SK-N-SH (cell line): ENCODE data around the gene EFCAB7. TPM values are rescaled to one million over a fixed set of nuclear protein-coding genes. Genes with fewer than 3 reads are reported as not detected.

Experiments
- CTCF ChIA-PET: fragments of 300-600, 350-600 bp; formaldehyde crosslinking; extraction: SDS; loops from one replicate; lab custom pipeline; 2021; lab: Yijun Ruan, JAX
- POLR2A ChIA-PET: fragments of 350-600 bp; sonication (Branson Sonifier 250); formaldehyde crosslinking; extraction: SDS; loops from one replicate; lab custom pipeline; 2020; ENCODE audit warnings: antibody characterized with exemption, inconsistent platforms; lab: Yijun Ruan, JAX
- DNase-seq: peaks from one replicate; pipeline ENCODE4 v3.0.0; 2012
- H2AFZ ChIP-seq: fragments of 200-600 bp; sonication (generic); 2 replicates; pipeline ENCODE4 v1.8.1; 2016; ENCODE audit warnings: antibody characterized with exemption, mild to moderate bottlenecking, low read depth
- H3F3A ChIP-seq: fragments of 200-600 bp; sonication (generic); replicated peaks from 2 replicates; pipeline ENCODE3; 2016; ENCODE audit warnings: antibody characterized with exemption, mild to moderate bottlenecking; ENCODE audit not compliant: insufficient read depth
- H3K27ac ChIP-seq, 2 experiments: fragments of 200-500 bp in 1 of 2; fragments of 200-600 bp in 1 of 2; sonication (Bioruptor generic) in 1 of 2; sonication (generic), shearing (Covaris generic) in 1 of 2; 2 replicates each; pipeline versions ENCODE4 v1.5.1 to v1.6.1; 2014 to 2016; ENCODE audit warnings: low read depth in 2 of 2, inconsistent platforms in 1 of 2, low read length in 1 of 2, mild to moderate bottlenecking in 1 of 2, mixed read lengths in 1 of 2
- H3K27me3 ChIP-seq: fragments of 200-600 bp; sonication (generic), shearing (Covaris generic); 2 replicates; pipeline ENCODE4 v1.6.1; 2016; ENCODE audit warnings: mixed run types; ENCODE audit not compliant: insufficient read depth
- H3K36me3 ChIP-seq, 2 experiments: fragments of 200-500 bp in 1 of 2; fragments of 200-600 bp in 1 of 2; sonication (Bioruptor generic) in 1 of 2; sonication (generic) in 1 of 2; replicated peaks in 1 of 2; 2 replicates each; pipeline versions ENCODE3 to v1.5.1; 2014 to 2016; ENCODE audit warnings: low read length in 1 of 2, mild to moderate bottlenecking in 1 of 2; ENCODE audit not compliant: insufficient read depth in 2 of 2, control insufficient read depth in 1 of 2
- H3K4me1 ChIP-seq, 2 experiments: fragments of 200-500 bp in 1 of 2; fragments of 200-600 bp in 1 of 2; sonication (Bioruptor generic) in 1 of 2; sonication (generic), shearing (Covaris generic) in 1 of 2; 2 replicates each; pipeline versions ENCODE4 v1.5.1 to v1.6.1; 2014 to 2016; ENCODE audit warnings: low read depth in 1 of 2, low read length in 1 of 2, mixed run types in 1 of 2; ENCODE audit not compliant: insufficient read depth in 2 of 2, control insufficient read depth in 1 of 2
- H3K4me2 ChIP-seq: fragments of 200-600 bp; sonication (generic), shearing (Covaris generic); 2 replicates; pipeline ENCODE4 v1.6.1; 2017; ENCODE audit warnings: mixed run types
- H3K4me3 ChIP-seq, 2 experiments: fragments of 200-500 bp in 1 of 2; fragments of 200-600 bp in 1 of 2; sonication (Bioruptor generic) in 1 of 2; sonication (generic), shearing (Covaris generic) in 1 of 2; 2 replicates each; pipeline versions ENCODE4 v1.5.1 to v1.8.1; 2014 to 2016; ENCODE audit warnings: low read depth in 2 of 2, inconsistent platforms in 1 of 2, low read length in 1 of 2, mild to moderate bottlenecking in 1 of 2, mixed read lengths in 1 of 2, moderate library complexity in 1 of 2
- H3K79me2 ChIP-seq: fragments of 200-600 bp; sonication (generic); 2 replicates; pipeline ENCODE4 v1.8.1; 2017; ENCODE audit warnings: mild to moderate bottlenecking; ENCODE audit not compliant: insufficient read depth
- H3K9ac ChIP-seq: fragments of 200-600 bp; sonication (generic); 2 replicates; pipeline ENCODE4 v1.6.1; 2017; ENCODE audit warnings: mixed run types
- H3K9me2 ChIP-seq: fragments of 200-600 bp; sonication (generic); 2 replicates; pipeline ENCODE4 v1.6.1; 2017; ENCODE audit warnings: mixed run types
- H3K9me3 ChIP-seq: fragments of 200-600 bp; sonication (generic); 2 replicates; pipeline ENCODE4 v1.6.1; 2017; ENCODE audit warnings: mixed run types, mild to moderate bottlenecking, moderate library complexity
- H4K20me1 ChIP-seq: fragments of 200-600 bp; sonication (generic); 2 replicates; pipeline ENCODE4 v1.6.1; 2017; ENCODE audit warnings: mild to moderate bottlenecking, mixed run types; ENCODE audit not compliant: insufficient read depth
- CHD2 ChIP-seq: fragments of 150-350 bp; IDR thresholded peaks from 2 replicates; pipeline ENCODE4 v1.6.1; 2018; ENCODE audit warnings: low read length; ENCODE audit not compliant: partially characterized antibody
- ELF1 ChIP-seq: IDR thresholded peaks from 2 replicates; pipeline ENCODE4 v1.4.0; 2012
- EP300 ChIP-seq, 2 experiments: IDR thresholded peaks; 2 replicates each; pipeline versions ENCODE4 v1.4.0 to v1.6.1; 2012; ENCODE audit warnings: borderline replicate concordance in 1 of 2, low read depth in 1 of 2, low read length in 1 of 2
- FOSL2 ChIP-seq: IDR thresholded peaks from 2 replicates; pipeline ENCODE4 v1.4.0; 2012; ENCODE audit warnings: low read depth, mild to moderate bottlenecking, moderate library complexity, borderline replicate concordance
- FOXM1 ChIP-seq: IDR thresholded peaks from 2 replicates; pipeline ENCODE4 v1.4.0; 2012; ENCODE audit warnings: low read depth, mild to moderate bottlenecking
- GABPA ChIP-seq: IDR thresholded peaks from 2 replicates; pipeline ENCODE4 v1.4.0; 2012; ENCODE audit warnings: low read depth, mild to moderate bottlenecking
- GATA2 ChIP-seq: sonication (generic); formaldehyde crosslinking; IDR thresholded peaks from 2 replicates; pipeline ENCODE4 v1.5.0; 2020; ENCODE audit warnings: mild to moderate bottlenecking, missing genetic modification reagents
- MEF2A ChIP-seq: IDR thresholded peaks from 2 replicates; pipeline ENCODE4 v1.4.0; 2012; ENCODE audit warnings: low read depth, borderline replicate concordance
- NFIC ChIP-seq: IDR thresholded peaks from 2 replicates; pipeline ENCODE4 v1.4.0; 2012; ENCODE audit warnings: borderline replicate concordance
- NRF1 ChIP-seq: IDR thresholded peaks from 2 replicates; pipeline ENCODE4 v1.6.1; 2012; ENCODE audit warnings: low read depth, mild to moderate bottlenecking, low read length
- POLR2AphosphoS5 ChIP-seq: IDR thresholded peaks from 2 replicates; pipeline ENCODE4 v1.6.1; 2012; ENCODE audit warnings: low read depth, low read length
- RAD21 ChIP-seq: IDR thresholded peaks from 2 replicates; pipeline ENCODE4 v1.6.1; 2012; ENCODE audit warnings: mild to moderate bottlenecking, low read length
- RCOR1 ChIP-seq: fragments of 150-350 bp; IDR thresholded peaks from 2 replicates; pipeline ENCODE4 v1.6.1; 2017; ENCODE audit warnings: antibody characterized with exemption, low read length
- RFX5 ChIP-seq: IDR thresholded peaks from 2 replicates; pipeline ENCODE4 v1.6.1; 2012; ENCODE audit warnings: mild to moderate bottlenecking, improper control_type of control experiment, low read length
- RXRA ChIP-seq: IDR thresholded peaks from 2 replicates; pipeline ENCODE4 v1.4.0; 2012; ENCODE audit warnings: low read depth, mild to moderate bottlenecking, borderline replicate concordance
- SIN3A ChIP-seq: IDR thresholded peaks from 2 replicates; pipeline ENCODE4 v1.6.1; 2012; ENCODE audit warnings: low read depth, mild to moderate bottlenecking, low read length, moderate library complexity, borderline replicate concordance
- SMC3 ChIP-seq: IDR thresholded peaks from 2 replicates; pipeline ENCODE4 v1.6.1; 2012; ENCODE audit warnings: low read depth, low read length, improper control_type of control experiment
- TCF12 ChIP-seq: IDR thresholded peaks from 2 replicates; pipeline ENCODE4 v1.4.0; 2012
- YY1 ChIP-seq: IDR thresholded peaks from 2 replicates; pipeline ENCODE4 v1.4.0; 2012; ENCODE audit warnings: low read depth, mild to moderate bottlenecking
- WGBS: methylation state at CpG from one replicate; pipeline ENCODE4 v1.1.6; 2017; ENCODE audit warnings: low lambda C conversion rate; 5-methylcytosine and 5-hydroxymethylcytosine counted together
- polyA plus RNA-seq, 3 experiments: library from polyadenylated mRNA; depleted of rRNA; stranded (reverse); fragments of >200 nt; gene quantifications; 2 replicates each; pipeline ENCODE4 v1.2.3, GENCODE V29; 2012
- TF ChIP-seq, protein P1 (sequence below): IDR thresholded peaks from 2 replicates; pipeline ENCODE4; 2012
- TF ChIP-seq, protein P2 (sequence below): fragments of 200-600 bp; sonication (generic); IDR thresholded peaks from 2 replicates; pipeline ENCODE4 v1.6.1; 2017; ENCODE audit warnings: antibody characterized with exemption, mild to moderate bottlenecking, moderate library complexity
- TF ChIP-seq, protein P3 (sequence below): IDR thresholded peaks from 2 replicates; pipeline ENCODE4 v1.4.0; 2012; ENCODE audit warnings: low read depth, borderline replicate concordance
- TF ChIP-seq, protein P4 (sequence below): IDR thresholded peaks from 2 replicates; pipeline ENCODE4 v1.4.0; 2012; ENCODE audit warnings: low read depth
- TF ChIP-seq, protein P5 (sequence below): IDR thresholded peaks from 2 replicates; pipeline ENCODE4 v1.4.0; 2012; ENCODE audit warnings: low read depth, borderline replicate concordance

The EFCAB7 gene
- polyA plus RNA-seq, 1 of the 3 experiments (the other 2 are of a cell fraction), result 2.4 TPM

DNA sequence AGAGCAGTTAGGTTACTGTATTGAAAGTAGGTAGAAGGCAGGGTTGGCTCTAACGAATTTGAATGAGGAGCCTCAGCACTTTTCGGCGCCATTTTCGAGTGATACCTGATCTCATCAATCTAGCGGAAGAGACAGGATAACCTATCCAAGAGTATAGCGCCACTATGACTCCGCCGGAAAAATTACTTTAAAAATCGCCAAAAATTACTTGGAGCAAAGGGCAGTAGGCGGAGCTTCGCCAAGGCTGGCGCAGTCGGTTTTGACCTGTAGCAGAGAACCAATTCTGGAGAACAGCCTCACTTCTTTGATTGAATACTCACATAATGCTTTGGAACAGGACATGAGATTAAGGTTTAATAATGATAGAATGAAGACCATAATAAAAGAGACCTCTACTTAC, 25.6 kb downstream of the EFCAB7 start:
- POLR2A ChIA-PET, result no interaction called here
- Histone ChIP-seq H3F3A (peaks cover 4% of the 10 kb centered on the region), H3K27me3 (no peaks in the 10 kb centered on the region), H3K4me1 (no peaks in the 10 kb centered on the region), H3K27ac (no peak overlapping the region), H3K79me2 (no peaks in the 10 kb centered on the region), H3K9ac (no peak overlapping the region), H3K4me2 (no peak overlapping the region), H3K9me2 (no peaks in the 10 kb centered on the region), H2AFZ (no peak overlapping the region), H3K9me3 (no peaks in the 10 kb centered on the region), H3K4me3 (no peak overlapping the region), H4K20me1 (no peaks in the 10 kb centered on the region), H3K36me3 (peaks cover 3 to 8% of the 10 kb centered on the region in 2 experiments)
- no peak for DNase-seq
- TF ChIP-seq, protein P1, sequence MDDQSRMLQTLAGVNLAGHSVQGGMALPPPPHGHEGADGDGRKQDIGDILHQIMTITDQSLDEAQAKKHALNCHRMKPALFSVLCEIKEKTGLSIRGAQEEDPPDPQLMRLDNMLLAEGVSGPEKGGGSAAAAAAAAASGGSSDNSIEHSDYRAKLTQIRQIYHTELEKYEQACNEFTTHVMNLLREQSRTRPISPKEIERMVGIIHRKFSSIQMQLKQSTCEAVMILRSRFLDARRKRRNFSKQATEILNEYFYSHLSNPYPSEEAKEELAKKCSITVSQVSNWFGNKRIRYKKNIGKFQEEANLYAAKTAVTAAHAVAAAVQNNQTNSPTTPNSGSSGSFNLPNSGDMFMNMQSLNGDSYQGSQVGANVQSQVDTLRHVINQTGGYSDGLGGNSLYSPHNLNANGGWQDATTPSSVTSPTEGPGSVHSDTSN, result no peak
- TF ChIP-seq RXRA (no peak), RCOR1 (no peak), MEF2A (no peak), SMC3 (no peak), RFX5 (no peak), CHD2 (no peak), GATA2 (CRISPR knock-in tag) (no peak), POLR2AphosphoS5 (no peak), ELF1 (no peak), NFIC (no peak), EP300 (IDR thresholded peaks at IDR 0.05; ENCODE audit: borderline replicate concordance in 1 of 2, low read depth in 1 of 2, low read length in 1 of 2) (no peak), YY1 (no peak), GABPA (no peak), RAD21 (no peak), SIN3A (no peak), FOXM1 (no peak), TCF12 (no peak)
- TF ChIP-seq, protein P2, sequence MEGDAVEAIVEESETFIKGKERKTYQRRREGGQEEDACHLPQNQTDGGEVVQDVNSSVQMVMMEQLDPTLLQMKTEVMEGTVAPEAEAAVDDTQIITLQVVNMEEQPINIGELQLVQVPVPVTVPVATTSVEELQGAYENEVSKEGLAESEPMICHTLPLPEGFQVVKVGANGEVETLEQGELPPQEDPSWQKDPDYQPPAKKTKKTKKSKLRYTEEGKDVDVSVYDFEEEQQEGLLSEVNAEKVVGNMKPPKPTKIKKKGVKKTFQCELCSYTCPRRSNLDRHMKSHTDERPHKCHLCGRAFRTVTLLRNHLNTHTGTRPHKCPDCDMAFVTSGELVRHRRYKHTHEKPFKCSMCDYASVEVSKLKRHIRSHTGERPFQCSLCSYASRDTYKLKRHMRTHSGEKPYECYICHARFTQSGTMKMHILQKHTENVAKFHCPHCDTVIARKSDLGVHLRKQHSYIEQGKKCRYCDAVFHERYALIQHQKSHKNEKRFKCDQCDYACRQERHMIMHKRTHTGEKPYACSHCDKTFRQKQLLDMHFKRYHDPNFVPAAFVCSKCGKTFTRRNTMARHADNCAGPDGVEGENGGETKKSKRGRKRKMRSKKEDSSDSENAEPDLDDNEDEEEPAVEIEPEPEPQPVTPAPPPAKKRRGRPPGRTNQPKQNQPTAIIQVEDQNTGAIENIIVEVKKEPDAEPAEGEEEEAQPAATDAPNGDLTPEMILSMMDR, result no peak
- CTCF ChIA-PET, result no interaction called here
- 96% methylated on average over 13 of the region's 13 CpGs for WGBS

DNA sequence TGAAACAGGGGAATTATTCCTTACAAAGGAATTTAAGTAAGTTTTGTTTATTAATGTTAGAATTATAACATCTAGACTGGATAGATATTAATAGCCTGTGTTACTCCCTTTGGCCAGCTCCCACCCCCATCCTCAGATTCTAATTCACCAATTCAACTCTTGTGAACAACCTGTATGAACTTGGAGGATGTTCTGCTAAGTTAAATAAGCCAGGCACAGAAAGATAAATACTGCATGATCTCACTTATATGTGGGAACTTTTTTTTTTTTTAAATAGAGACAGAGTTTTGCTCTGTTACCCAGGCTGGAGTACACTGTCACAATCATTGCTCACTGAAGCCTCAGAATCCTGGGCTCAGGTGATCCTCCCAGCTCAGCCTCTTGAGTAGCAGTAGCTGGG, 32.2 kb downstream of the EFCAB7 start:
- no peaks in the 10 kb centered on the region for H3K79me2 ChIP-seq
- no peak overlapping the region for H3K4me3 ChIP-seq
- CTCF ChIA-PET, result interaction anchor here (1.4 to 2.3 kb wide), 3 partner anchors 17 to 119 kb away, joined by 3 to 11 read pairs (median 11); no protein-coding TSS in a partner anchor
- H3K9ac ChIP-seq, result no peak overlapping the region
- no peak for DNase-seq
- no peaks in the 10 kb centered on the region for H3K9me3 ChIP-seq
- POLR2A ChIA-PET, result interaction anchor here (0.6 kb wide), 1 partner anchor 39 kb away, joined by 4 read pairs; no protein-coding TSS in a partner anchor
- no peak overlapping the region for H2AFZ ChIP-seq
- H3F3A ChIP-seq, result no peaks in the 10 kb centered on the region
- no peak overlapping the region for H3K4me2 ChIP-seq
- H3K9me2 ChIP-seq, result no peaks in the 10 kb centered on the region
- H3K27me3 ChIP-seq, result no peaks in the 10 kb centered on the region
- no peaks in the 10 kb centered on the region for H3K4me1 ChIP-seq
- no peak overlapping the region for H3K27ac ChIP-seq
- H3K36me3 ChIP-seq, result peaks cover 0 to 4% of the 10 kb centered on the region in 2 experiments
- H4K20me1 ChIP-seq, result no peaks in the 10 kb centered on the region
- TF ChIP-seq FOSL2 (no peak), NRF1 (no peak), POLR2AphosphoS5 (no peak), MEF2A (no peak), RAD21 (no peak), EP300 (IDR thresholded peaks at IDR 0.05; ENCODE audit: borderline replicate concordance in 1 of 2, low read depth in 1 of 2, low read length in 1 of 2) (no peak), TCF12 (no peak), FOXM1 (no peak), RXRA (no peak), ELF1 (no peak)
- TF ChIP-seq, protein P3, sequence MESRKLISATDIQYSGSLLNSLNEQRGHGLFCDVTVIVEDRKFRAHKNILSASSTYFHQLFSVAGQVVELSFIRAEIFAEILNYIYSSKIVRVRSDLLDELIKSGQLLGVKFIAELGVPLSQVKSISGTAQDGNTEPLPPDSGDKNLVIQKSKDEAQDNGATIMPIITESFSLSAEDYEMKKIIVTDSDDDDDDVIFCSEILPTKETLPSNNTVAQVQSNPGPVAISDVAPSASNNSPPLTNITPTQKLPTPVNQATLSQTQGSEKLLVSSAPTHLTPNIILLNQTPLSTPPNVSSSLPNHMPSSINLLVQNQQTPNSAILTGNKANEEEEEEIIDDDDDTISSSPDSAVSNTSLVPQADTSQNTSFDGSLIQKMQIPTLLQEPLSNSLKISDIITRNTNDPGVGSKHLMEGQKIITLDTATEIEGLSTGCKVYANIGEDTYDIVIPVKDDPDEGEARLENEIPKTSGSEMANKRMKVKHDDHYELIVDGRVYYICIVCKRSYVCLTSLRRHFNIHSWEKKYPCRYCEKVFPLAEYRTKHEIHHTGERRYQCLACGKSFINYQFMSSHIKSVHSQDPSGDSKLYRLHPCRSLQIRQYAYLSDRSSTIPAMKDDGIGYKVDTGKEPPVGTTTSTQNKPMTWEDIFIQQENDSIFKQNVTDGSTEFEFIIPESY, result no peak
- TF ChIP-seq, protein P4, sequence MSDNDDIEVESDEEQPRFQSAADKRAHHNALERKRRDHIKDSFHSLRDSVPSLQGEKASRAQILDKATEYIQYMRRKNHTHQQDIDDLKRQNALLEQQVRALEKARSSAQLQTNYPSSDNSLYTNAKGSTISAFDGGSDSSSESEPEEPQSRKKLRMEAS, result no peak
- TF ChIP-seq, protein P5, sequence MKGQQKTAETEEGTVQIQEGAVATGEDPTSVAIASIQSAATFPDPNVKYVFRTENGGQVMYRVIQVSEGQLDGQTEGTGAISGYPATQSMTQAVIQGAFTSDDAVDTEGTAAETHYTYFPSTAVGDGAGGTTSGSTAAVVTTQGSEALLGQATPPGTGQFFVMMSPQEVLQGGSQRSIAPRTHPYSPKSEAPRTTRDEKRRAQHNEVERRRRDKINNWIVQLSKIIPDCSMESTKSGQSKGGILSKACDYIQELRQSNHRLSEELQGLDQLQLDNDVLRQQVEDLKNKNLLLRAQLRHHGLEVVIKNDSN, result no peak
